Renal cortex interstitium (tissue), 11 donors: ENCODE measurements around the gene COPA. TPM values are rescaled to one million over a fixed set of nuclear protein-coding genes. Genes with fewer than 3 reads are reported as not detected.

Source experiments
- DNase-seq, 11 donors: peaks; one replicate each; pipeline ENCODE4 v3.0.0-alpha.2; 2013; ENCODE audit warnings: low read depth in 9 of 11, low spot score in 4 of 11; ENCODE audit errors: extremely low read depth in 1 of 11
- polyA plus RNA-seq, 3 donors: library from polyadenylated mRNA; unstranded; fragments of 120-200 nt; gene quantifications; one replicate each; pipeline ENCODE4 v1.2.1, GENCODE V29; 2013; ENCODE audit not compliant: insufficient read length in 3 of 3

COPA gene
- polyA plus RNA-seq, 3 donors, result 157 to 174 (median 165) TPM

DNA sequence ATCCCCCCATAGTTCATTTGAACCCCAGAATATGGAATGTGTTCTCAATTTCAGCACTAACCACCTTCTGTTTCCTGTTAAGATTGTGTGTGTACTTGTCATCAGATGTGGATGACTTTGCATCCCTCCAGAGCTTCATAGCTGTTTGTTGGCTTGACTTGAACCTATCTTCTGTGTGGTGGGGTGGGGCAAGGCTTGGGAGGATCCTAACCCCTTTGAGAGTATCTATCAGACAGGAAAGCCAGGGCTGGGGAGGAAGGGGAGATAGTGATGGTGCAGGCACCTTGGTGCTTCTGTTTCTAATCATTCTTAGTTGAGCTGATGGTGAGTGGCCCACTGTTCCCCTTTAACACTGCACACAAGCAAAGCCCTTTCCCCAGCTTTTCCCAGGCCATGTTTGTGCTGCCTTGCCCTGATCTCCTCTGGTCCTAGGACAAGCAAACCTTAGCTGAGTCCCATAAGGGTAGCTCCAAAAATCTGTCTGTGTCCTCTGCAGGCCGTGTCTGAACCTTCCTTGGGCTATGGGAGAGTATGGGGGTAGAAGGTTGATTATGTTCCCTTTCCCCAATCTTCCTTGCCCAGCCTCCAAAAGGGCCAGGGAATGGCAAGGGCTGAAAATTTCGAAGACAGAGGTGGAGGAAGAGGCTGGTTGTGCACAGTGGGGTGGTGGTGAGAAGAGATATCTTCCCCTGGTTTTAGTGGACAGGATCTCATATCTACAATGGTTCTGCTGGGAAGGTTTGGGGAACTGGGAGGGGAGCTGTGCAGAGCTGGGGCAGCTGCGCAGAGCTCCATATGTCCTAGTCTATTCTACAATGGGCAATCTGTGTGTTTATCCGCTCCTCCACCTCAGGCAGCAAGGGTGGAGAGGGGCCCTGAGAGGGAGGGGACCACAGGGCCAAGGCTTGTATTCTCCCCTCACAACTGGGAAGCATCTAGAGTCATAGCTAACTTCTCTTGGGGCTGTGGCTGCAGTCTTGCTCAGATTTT lies 25.2 kb upstream of the COPA start:
- no peak for DNase-seq

DNA sequence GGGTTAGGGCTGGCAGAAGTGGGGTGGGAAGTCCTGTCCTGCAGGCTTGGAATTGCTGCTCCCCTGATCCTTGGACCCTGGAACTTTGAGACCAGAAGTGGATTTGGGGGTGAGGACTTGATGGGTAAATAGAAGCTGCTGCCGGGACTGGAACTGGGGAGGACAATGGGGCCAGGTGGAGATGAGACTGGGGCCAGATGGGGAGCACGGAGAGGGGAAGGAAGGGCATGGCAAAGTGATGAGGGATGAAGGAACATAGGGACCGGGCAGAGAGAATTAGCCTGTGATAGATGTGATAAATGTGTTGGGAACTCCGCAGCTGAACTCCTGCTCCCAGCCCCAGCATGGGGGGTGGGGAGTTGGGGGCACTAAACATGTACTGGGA lies 24.5 kb upstream of the COPA start:
- DNase-seq, result no peak

DNA sequence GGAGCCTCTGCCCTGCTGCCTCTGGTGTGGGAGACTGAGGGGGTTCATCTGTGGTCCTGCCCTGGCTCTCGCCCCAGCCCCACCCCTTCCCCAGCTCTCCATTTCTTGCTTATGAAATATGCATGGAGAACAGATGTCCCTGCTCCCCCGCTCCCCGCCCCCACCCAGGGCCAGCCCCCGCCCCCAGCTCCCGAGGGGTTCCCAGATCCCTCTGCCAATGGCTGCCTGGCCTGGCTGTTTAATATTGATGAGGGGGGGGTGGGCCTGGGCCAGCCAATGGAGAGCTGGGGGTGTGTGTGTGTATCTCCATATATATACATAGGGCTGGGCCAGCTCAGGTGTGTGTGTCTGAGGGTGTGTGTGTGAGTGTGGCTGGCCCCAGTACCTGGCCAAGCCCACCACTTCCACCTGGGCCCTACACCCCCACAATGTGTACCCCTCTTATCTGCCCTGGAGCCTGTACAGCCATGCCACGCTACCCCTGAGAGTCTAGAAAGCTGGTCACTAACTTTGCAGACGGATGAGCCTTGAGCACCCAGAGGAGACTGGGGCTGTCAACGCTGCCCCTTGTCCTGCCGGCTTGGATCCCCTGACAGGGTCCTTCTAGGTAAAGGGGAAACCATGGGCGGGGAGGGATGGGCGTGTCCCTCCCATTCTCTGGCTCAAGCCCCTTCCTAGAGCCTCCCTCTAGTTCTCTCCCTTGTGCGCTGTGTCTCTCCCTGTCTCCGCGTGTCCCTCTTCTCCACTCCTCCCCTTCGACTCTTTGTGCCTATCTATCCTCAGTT lies 23.9 kb upstream of the COPA start, which contains the start of gene NHLH1:
NHLH1 (plus strand) TSS at position 341 of the 785 bp plus-strand sequence. CDS start 3,661 bp downstream, outside the sequence.
- DNase-seq, result no peak

DNA sequence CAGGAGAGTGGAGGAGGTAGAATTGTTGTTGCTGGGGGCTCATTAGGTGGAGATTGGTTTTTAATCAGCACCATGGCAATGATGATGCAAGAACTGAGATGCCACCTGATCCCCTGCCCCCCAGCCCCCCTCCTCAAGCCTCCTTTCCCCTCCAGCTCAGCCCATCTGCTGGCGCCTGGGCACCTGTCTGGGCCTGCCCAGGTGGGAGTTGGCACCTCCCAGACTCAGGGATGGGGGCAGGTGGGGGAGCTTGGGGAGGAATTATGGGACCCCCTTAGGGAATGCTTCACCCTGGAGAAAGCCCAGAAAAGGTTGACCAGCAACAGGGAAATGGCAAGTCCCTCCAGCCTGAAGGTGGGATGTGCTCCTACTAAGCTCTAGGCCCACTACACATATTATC lies 22.3 kb upstream of the COPA start:
- DNase-seq, result no peak

DNA sequence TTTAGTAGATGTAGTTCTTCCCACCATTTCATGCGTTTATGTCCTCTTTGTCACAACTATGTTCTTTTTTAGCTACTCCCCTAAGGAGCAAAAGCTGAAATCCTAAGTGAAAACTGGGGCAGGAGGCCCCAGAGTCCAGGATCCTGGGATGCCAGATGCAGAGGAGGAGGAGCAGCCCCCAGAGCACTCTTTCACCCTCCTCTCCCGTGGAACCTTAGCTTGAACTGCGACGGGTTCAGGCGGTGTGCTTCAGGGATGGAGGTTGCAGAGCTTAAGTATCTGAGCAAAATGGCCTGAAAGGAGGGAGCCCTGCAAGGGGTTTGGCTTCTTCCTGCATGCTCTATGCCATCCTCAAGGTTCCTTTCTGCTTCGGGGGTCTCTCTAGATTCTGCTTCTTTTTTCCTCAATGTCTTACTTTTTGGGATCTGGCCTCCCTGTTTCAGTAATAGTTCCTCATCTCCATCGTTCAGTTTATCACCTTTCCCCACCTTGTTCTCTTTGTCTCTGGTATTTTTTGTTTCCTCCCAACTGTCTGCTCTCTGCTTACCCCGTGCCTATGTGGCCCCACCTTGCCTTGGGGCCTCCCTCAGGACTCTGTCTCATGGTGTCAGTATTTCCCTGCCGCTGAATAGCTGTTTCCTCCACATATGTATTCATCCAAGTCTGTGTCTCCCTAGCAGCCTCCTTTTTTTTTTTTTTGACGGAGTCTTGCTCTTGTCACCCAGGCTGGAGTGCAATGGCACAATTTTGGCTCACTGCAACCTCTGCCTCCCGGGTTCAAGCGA lies 21.1 kb upstream of the COPA start:
- no peak for DNase-seq

DNA sequence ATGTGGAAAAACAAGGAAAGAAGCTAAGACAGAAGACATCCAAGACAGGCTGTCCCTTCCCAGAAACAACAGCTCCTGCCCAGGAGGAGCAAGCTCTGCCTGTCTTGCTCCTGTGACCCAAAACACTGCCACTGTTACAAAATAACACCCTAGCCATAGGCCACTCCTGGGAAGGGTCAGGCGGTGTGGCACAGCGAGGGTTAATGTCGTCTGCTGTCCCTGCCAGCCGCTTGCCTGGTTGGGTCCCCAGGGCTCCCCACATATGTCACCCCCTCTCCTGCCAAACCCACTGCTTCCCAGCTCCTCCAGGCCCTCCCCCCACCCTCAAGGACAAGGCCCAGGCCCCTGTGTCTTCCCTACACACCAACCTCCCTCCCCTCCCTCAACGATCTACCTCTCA lies 20.0 kb upstream of the COPA start:
- DNase-seq, result no peak

DNA sequence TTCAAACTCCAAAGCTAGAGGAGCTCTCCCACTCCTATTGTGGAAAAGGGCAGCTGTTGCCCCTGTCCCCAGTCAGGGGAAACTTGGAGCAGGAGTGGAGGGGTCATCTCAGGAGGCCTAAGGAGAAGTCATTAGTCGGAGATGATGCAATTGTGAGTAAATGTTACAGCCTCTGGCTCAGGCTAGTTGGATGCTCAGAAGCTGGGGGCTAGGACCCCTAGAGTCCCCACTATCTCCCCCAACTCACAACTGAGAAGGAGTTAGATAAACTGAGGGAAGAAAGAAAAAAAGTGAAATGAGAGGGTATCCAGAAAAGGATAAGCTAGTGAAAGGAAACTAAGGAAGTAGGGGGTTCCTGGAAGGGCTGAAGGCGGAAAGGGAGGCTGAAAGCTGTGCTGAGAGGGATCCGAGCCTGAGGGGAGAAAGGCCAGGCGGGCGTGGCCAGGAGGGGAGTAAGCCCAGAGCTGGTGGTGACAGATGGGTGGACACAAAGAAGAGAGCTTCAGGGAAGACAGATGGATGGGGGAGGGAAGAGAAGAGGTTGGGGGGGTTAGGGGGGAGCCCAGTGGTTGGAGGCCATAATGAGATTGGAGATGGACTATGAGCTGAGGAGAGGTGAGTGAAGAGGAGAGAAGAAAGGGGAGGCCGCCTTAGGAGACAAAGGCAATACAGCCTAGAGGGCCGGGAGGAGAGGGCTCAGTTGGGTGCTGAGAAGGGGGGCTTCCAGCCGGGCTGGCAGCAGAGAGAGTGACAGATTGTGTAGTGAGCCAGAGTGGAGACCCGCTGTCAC lies 19.3 kb upstream of the COPA start:
- no peak for DNase-seq

DNA sequence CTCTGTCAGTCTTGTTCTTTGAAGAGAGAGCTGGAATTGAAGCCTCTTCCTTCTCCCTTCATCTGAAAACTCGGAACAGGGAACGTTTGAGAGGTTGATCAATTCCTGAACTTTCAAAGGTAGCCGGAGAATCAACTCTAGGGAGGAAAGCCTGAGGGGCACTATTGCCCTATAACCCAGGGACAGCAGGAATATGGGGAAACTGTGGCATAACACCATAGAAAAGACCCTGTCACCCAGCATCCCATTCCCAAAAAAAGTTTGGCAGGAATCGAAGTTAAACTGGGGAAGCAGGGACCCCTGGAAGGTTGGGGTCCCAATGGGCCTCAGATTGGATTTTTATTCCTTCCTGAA lies 18.7 kb upstream of the COPA start:
- DNase-seq, result no peak

DNA sequence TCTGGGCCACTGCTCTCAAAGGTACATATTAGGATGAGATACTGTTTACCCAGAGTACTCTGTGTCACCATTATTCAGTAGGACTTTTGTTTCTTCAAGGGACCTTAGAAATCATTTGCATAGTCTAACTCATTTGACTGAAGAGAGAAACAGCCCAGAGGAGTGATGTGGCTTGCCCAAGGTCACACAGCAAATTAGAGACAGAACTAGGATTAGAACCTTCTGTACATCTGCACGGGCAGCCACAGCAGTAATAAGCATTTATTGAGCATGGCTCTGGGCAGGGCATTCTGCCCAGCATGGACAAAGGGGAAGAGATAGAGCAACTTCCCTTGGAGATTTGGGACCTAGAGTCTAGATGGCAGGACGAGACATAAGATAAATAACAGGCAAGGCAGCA lies 18.1 kb upstream of the COPA start:
- DNase-seq, result no peak

DNA sequence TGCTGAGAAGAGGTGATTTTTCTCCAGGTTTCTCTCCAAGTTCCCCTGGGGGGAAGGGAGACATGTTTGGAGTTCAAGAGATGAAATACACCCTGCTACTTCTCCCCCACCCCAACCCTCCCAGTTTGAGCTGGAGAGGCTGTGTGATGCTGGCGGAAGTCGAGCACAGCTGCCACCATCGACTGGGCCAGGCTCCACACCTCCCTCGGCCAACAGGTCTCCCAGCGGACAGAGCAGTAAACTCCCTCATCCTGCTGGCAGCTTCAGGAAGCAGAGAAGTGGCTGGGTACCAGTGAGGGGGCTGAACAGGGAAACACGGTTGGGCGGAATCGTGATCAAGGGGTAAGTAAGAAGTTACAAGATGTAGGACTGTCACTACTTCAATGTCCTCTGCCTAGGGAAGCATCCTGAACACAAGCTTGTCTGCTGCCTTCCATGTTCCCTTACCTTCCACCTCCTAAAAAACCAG lies 17.2 kb upstream of the COPA start:
- DNase-seq, result no peak

DNA sequence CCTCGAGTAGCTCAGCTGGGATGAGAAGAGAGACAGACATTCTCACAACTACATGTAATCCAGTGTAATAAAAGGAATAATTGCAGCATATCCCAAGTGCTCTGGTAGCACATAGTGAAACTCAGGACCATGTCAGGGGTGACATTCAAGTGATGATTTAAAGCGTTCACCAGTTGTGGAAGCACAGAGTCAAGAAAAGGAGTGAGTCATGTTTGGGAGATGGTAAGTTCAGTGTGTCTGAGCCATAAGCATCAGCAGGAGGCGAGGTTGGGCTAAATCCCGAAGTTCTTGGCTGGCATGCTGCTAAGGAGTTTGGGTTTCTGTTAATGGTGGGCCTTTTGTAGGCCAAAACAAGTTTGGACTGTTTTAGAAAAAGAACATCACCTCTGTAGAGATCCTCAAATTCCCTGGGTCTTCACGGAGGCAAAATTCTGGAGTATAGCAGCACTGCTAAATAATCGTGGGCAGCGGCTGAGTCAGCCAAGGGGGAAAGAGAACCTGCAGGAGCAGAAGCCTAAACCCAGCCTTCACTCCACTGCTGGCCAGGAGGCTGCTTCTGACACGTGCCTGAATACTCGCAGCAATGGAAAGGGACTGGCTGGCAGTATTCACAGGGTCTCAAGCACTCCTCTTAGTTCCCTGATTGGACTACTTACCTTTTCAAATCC lies 16.6 kb upstream of the COPA start:
- DNase-seq, result no peak

DNA sequence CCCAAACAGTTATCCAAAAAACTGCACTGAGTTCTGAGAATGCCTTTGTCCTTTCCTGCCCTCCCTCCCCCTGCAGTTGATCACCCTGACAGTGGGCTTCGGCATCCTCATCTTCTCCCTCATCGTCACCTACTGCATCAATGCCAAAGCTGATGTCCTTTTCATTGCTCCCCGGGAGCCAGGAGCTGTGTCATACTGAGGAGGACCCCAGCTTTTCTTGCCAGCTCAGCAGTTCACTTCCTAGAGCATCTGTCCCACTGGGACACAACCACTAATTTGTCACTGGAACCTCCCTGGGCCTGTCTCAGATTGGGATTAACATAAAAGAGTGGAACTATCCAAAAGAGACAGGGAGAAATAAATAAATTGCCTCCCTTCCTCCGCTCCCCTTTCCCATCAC lies 15.0 kb upstream of the COPA start:
- no peak for DNase-seq

DNA sequence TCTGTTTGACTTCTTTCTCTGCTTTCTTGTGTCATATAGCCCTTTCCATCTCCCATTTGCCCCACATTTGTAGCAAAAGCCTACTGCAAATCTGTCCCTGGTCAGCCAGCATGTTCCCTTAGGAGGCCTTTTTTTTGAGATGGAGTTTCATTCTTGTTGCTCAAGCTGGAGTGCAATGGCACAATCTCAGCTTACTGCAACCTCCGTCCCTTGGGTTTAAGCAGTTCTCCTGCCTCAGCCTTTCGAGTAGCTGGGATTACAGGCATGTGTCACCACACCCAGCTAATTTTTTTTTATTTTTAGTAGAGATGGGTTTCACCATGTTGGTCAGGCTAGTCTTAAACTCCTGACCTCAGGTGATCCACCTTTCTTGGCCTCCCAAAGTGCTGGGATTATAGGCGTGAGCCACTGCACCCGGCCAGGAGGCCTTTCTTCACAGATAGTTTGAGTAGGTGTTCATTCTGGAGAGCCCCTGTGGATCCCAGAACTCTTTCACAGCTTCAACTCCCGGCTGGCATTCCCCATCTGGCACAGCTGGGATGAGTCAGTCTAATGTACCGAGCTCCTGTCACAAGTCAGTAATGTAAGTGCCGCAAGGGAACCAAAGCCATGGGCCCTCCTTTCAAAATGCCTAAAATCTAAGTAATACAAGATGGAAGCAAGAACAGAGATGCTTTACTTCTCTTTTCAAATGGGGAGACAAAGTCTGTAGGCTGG lies 14.4 kb upstream of the COPA start:
- no peak for DNase-seq

DNA sequence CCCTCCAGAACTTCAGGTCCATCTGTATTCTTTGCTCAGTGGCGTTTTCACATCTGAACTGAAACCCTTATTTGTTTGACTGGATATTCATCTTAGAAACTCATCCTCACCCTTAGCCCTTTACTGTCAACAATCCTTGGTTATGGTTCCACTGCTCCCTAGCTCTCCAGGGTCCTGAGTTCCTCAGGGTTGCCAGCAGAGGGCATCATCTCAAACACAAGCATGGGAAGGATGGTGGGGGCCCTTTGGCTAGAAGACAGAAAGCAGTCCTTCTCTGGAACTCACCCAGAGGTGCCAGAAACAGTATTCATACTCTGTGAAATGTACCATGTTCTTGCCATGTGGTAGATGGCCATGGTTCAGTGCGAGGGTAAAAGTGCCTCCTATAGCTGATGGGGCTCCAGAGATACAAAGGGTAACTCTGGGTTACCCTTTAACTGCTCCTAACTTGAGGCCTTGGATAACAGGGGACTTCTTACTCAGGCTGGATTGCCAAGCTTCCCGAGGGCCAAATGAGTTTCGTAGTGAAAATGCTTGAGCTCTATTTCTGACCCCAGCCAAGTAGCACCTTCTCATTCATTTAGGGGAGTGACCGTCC lies 11.4 kb upstream of the COPA start:
- DNase-seq, result no peak

DNA sequence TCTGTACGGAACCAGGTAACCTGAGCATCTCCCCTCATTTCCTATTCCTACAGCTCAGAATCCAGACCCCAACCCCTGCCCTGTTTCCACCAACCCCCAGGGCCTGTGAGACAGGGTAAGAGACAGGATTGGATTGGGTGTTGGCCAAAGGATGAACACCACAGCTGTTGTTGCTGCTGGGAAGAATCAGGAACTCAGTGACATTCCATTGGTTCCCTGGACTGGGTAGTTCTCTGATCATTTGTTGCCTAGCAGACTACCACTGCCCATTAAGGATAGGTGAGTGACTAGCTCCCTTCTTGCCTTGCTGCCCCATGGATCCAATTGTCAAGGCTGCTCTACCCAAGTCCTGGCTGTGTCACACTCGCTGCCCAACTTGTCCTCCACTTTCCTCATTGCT lies 10.2 kb upstream of the COPA start:
- DNase-seq, result no peak

DNA sequence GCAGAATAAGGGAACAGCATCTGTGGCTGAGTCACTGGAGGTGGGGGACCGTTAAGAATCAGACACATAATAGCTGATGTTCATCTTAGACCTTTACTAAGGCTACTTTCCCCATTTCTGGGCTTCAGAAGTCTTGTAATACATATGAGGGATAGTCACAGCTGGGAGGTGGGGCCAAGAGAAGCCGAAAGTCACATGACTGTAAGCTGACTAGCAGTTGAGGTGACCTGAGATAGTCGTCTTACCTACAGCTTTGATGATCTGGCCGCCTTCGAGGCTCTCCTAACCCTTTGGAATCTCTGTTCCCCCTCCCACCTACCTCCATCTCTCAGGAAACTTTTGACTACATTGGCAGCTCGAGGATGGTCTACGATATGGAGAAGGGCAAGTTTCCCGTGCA lies 9.5 kb upstream of the COPA start:
- DNase-seq, result no peak

DNA sequence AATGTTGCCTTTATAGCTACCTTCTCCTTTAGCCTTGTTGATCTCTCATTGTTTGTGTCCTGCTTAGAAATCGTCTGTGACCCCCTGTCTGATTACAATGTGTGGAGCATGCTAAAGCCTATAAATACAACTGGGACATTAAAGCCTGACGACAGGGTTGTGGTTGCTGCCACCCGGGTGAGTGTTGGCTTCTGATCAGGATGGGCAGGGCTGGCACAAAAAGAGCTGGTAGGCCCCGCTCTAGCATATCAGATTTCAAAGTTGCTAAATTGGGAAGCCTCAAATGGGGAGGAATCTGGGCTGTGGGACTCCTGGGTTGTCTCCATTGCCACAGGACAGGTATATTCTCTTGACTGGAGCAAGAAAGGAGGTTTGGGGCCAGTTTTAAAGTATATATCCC lies 8.6 kb upstream of the COPA start:
- no peak for DNase-seq
